AML-193 (cell line): ENCODE data around the gene NRSN2.
A peak's percentile ranks its signal among the peaks of the same experiment; 100 is the strongest.
"Not testable (repeated sequence)": the region's sequence is repeated elsewhere in the genome, so short reads cannot be mapped to it uniquely, and the experiment has no call there.

Experiments
- DNase-seq, 2 experiments: peaks; one replicate each; lab custom pipeline; 2025; lab: John Stamatoyannopoulos, UW

NRSN2 gene

DNA sequence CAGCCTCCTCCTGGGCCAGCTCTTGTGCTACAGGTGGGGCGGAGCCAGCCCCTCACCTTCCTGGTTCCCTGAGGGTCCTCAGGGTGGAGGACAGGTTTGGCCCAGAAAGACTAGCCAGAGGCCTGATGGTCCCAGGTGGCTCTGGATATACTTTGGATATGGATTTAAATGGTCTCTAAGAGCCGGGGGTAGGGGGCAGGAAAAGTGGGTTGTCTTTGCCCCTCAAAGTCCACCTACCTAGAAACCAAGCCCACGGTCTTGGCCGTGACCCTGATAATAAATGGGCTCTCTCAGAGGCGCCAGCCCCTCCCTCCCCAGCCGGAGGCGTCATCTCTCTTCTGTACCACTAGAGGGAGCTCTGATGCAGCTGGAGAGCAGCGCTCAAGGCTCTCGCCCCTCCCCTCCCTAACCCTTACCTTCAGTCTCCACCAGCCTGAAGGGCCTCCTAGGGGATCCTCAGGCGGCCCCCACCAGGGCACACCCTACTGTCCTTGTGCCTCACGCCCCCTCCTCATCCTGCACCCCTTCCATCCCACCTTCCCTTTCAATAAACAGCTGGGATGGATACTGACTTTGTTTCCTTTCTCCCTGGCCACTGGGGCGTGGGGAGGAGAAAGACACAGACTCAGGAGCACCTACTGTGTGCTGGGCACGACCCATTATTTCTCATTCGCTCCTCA lies 7.5 kb downstream of the NRSN2 start:
- DNase-seq, result peak; percentile 66 to 72

- not testable (repeated sequence) for DNase-seq
Measured at GRCh38 chr20:356154-356553, 9.2 kb downstream of the NRSN2 start.

GRCh38 chr20:356745-357144 lies 9.8 kb downstream of the NRSN2 start:
- DNase-seq, result no peak

DNA sequence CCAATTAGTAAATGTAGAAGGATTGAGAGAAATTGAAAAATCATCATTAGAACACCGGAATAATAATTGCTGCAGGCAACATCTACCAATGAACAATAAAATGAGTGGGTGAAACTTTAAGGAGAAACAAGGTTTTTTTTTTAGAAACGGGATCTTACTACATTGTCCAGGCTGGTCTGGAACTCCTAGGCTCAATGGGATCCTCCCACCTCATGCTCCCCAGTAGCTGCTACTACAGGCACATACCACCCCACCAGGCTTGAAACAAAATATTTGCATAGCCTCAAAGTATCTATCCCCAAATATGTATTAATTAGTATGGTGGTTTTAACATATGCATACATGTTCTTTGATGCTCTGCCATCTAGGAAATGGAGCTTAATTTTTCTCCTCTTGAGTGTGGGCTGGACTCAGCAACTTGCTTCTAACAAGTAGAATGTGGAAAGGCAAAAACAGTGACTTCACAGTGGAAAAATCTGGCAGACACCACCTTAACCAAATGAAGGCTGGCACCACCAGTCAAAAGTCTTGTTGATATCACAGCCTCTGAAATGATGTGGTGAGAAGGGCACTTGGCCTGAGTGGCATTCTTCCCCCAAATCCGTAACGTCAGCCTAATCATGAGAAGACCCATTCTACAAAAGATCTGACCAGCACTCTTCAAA lies 12.1 kb downstream of the NRSN2 start:
- DNase-seq, result no peak

DNA sequence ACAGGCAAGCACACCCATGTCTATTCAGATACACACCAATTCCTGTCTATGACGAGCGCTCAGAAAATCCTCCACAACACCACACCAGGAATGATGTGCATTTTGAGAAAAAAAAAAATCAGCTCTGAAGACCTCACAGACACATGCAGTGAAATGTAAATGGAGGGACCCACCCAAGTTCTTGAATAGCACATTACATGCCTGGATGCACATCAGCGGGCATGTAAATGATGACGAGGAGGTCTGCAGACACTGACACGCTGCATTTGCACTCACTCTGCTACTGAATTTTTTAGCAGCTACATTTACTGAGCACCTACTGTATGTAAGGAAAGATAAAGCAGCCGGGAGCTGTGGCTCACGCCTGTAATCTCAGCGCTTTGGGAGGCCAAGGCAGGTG lies 14.7 kb downstream of the NRSN2 start:
- no peak for DNase-seq

- peak; percentile 88 to 94 for DNase-seq
Measured at GRCh38 chr20:362271-363254, 15.7 kb downstream of the NRSN2 start.

DNA sequence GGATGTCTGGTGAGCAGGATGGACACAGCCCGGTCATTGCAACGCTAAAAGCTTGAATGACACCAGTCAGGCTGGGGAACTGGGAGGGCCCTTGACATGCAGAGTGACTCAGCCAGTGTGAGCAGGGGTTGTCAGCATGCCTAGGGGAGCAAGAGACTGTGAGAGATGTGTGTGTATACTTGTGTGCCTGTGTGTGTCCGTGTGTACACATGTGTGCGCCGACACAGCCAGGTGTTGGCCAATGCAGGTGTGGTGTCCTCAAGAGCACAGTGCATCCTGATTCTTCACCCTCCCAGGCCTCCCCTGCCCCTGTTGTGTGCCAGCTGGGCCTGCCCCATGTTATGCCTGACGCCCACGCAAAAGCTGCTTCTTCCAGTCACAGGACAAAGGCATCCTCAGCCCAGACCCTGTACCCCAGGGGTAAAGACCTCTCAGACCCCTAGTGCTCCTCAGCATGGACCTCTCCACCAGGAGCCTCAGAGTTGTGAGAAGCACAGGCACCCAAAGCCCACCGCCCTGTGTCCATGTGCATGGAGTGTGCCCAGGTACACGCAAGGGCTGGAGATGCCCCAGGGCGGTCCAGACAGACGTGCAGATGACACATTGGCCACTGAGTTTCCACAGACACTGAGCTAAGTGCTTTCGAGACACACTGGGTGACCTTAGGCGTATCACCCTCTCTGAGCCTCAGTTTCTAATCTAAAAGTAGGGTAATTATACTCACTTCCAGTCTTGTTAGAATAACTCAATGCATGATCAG lies 16.6 kb downstream of the NRSN2 start:
- no peak for DNase-seq

DNA sequence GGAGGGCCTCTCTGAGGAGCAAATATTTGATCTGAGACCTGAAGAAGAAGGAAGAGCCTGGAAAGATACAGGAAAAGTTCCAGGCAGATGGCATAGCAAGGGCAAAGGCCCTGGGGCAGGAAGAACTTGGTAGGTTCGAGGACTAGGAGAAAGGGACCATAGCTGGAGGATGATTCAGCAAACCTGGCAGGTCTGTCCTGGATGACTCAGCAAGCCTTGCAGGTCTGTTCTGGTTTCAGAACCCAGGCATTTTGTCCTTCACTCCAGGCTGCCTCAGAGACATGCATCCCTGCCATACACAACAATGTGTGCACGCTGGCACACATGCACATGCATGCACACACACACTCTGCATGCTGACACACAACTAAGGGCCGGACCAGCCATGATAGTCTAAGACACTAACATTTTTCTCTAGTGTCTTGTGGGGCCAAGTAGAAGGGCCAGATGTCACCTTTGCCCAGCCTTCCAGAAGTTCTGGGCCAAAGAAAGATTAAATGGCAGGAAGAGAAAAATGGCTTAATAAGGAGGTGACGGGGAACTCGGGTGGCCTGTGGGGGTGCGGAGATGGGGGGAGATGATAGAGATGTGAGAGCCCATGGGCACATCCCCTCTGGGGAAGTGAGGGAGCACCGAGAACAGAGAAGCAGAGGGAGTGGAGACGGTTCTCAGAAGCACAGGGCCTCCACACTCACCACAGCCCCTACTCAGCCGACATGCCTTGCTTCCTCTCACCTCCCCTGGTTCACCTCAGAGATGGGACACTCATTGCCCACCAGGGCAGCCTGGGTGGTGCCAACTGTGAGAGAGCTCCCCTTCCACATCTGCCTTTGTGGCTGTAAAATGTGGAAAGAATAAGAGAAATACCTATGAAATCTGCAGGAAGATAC lies 18.2 kb downstream of the NRSN2 start:
- DNase-seq, result no peak

DNA sequence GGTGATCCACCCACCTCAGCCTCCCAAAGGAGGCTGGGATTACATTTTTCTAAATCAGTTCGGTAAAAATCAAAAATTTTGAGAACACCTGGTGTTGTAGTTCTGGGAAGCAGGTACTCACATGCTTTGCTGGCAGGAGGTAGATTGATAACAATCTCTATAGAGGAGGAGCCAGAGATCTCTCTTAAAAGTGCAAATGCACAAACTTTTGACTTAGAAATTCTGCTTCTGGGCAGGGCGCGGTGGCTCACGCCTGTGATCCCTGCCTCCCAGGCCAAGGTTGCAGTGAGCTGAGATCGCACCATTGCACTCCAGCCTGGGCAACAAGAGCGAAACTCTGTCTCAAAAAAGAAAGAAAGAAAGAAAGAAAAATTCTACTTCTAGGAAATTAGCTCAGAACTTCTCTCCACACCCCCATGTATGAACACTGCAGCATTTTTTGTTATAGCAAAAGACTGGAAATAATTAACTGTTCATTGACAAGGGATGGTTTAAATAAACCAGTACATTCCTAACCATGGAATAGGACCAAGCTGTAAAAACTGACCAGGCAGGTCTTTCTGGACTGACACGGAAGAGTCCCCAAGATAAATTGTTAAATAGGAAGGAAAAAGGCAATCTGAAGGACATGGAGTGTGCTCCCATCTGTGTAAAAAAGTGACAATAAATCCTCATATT lies 19.3 kb downstream of the NRSN2 start:
- no peak for DNase-seq

- DNase-seq, result no peak
Measured at GRCh38 chr20:366719-367485, 20.0 kb downstream of the NRSN2 start.

GRCh38 chr20:367486-367887 lies 20.6 kb downstream of the NRSN2 start:
- no peak for DNase-seq

- DNase-seq, result peak in 1 of 2 experiments; percentile 23
Measured at GRCh38 chr20:368915-369314, 22.0 kb downstream of the NRSN2 start.

- no peak for DNase-seq
Measured at GRCh38 chr20:370151-370600, 23.3 kb downstream of the NRSN2 start.

- no peak for DNase-seq
Measured at GRCh38 chr20:370977-371754, 24.3 kb downstream of the NRSN2 start.

GRCh38 chr20:371755-372542 lies 25.0 kb downstream of the NRSN2 start:
- peak; percentile 93 to 96 for DNase-seq

- DNase-seq, result peak in 1 of 2 experiments; percentile 28
Measured at GRCh38 chr20:372543-373082, 25.7 kb downstream of the NRSN2 start.

DNA sequence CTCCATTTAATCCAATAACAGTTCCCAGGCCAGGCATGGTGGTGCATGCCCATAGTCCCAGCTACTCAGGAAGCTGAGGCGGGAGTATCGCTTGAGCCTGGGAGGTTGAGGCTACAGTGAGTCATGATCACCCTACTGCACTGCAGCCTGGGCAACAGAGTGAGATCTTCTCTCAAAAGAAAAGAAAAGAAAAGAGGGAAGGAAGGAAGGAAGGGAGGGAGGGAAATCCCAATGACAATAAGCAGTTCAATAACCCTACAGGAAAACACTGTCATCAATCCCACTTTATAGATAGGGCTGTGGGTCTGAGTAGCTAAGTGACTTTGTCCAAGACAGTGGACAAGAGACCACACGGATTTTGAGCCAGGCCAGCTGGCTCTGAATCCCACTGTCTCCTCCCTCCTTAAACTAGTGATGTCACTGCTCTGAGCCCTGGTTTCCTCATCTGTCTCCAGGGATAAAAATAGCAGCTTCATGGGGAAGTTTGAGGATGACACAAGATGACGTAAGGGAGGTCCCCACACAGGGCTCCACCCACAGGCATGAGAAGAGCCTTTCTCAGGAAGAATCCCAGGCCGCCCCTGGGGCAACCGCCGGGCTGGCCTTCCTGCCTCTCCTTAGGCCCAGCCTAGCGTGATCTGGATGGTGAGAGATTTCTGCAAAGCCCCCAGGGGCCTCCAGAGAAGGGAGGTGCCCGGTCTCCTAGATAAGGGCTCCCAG lies 26.4 kb downstream of the NRSN2 start:
- peak; percentile 63 to 70 for DNase-seq
